Measurements from ENCODE around the gene SMIM13.

DNA sequence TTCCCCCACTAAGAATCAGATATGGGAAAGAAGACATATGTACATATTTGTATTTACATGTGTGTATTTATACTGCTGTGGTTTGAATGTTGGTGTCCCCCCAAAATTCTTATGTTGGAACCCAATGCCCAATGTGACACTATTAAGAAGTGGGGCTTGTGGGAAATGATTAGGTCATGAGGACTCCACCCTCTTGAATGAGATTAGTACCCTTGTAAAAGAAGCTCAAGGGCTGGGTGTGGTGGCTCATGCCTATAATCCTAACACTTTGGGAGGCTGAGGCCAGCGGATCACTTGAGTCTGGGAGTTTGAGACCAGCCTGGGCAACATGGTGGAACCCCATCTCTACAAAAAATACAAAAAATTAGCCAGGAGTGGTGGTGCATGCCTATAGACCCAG lies 3.9 kb upstream of the SMIM13 start:
- TF ChIP-seq EP300 (IDR thresholded peaks at IDR 0.05; ENCODE audit: borderline replicate concordance) (no peak), RAD21 (IDR thresholded peaks at IDR 0.05; ENCODE audit: low read depth) (no peak), YY1 (IDR thresholded peaks at IDR 0.05; ENCODE audit: low read depth) (no peak), CEBPB (IDR thresholded peaks at IDR 0.05) (no peak), FOXM1 (IDR thresholded peaks at IDR 0.05; ENCODE audit: borderline replicate concordance, low read depth) (no peak), NFIC (IDR thresholded peaks at IDR 0.05) (no peak), EGR1 (IDR thresholded peaks at IDR 0.05) (no peak), TCF12 (IDR thresholded peaks at IDR 0.05; ENCODE audit: low read depth) (no peak), TAF1 (IDR thresholded peaks at IDR 0.05; ENCODE audit: low read depth) (no peak), CREB1 (IDR thresholded peaks at IDR 0.05; ENCODE audit: low read depth) (no peak), TEAD4 (IDR thresholded peaks at IDR 0.05) (no peak)
- TF ChIP-seq, protein P1, sequence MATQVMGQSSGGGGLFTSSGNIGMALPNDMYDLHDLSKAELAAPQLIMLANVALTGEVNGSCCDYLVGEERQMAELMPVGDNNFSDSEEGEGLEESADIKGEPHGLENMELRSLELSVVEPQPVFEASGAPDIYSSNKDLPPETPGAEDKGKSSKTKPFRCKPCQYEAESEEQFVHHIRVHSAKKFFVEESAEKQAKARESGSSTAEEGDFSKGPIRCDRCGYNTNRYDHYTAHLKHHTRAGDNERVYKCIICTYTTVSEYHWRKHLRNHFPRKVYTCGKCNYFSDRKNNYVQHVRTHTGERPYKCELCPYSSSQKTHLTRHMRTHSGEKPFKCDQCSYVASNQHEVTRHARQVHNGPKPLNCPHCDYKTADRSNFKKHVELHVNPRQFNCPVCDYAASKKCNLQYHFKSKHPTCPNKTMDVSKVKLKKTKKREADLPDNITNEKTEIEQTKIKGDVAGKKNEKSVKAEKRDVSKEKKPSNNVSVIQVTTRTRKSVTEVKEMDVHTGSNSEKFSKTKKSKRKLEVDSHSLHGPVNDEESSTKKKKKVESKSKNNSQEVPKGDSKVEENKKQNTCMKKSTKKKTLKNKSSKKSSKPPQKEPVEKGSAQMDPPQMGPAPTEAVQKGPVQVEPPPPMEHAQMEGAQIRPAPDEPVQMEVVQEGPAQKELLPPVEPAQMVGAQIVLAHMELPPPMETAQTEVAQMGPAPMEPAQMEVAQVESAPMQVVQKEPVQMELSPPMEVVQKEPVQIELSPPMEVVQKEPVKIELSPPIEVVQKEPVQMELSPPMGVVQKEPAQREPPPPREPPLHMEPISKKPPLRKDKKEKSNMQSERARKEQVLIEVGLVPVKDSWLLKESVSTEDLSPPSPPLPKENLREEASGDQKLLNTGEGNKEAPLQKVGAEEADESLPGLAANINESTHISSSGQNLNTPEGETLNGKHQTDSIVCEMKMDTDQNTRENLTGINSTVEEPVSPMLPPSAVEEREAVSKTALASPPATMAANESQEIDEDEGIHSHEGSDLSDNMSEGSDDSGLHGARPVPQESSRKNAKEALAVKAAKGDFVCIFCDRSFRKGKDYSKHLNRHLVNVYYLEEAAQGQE (IDR thresholded peaks at IDR 0.05; ENCODE audit: low read depth): no peak
- TF ChIP-seq, protein P2, sequence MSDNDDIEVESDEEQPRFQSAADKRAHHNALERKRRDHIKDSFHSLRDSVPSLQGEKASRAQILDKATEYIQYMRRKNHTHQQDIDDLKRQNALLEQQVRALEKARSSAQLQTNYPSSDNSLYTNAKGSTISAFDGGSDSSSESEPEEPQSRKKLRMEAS (IDR thresholded peaks at IDR 0.05): no peak
- TF ChIP-seq, protein P3, sequence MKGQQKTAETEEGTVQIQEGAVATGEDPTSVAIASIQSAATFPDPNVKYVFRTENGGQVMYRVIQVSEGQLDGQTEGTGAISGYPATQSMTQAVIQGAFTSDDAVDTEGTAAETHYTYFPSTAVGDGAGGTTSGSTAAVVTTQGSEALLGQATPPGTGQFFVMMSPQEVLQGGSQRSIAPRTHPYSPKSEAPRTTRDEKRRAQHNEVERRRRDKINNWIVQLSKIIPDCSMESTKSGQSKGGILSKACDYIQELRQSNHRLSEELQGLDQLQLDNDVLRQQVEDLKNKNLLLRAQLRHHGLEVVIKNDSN (IDR thresholded peaks at IDR 0.05): no peak

Measured in Ishikawa (cell line).